Testis (tissue), 3 donors: ENCODE data around the gene WDR4. TPM values are rescaled to one million over a fixed set of nuclear protein-coding genes. Genes with fewer than 3 reads are reported as not detected.

Experiments used
- DNase-seq: peaks from one replicate; pipeline ENCODE4 v3.0.0-alpha.2; 2019
- H3K27ac ChIP-seq, 2 donors: fragments of 200-600 bp; sonication (generic); one replicate each; pipeline ENCODE4 v1.5.1; 2019
- H3K27me3 ChIP-seq: fragments of 200-600 bp; sonication (generic); one replicate; pipeline ENCODE4 v1.5.1; 2019
- H3K36me3 ChIP-seq: fragments of 200-600 bp; sonication (generic); one replicate; pipeline ENCODE4 v1.5.1; 2017; ENCODE audit warnings: low read depth; ENCODE audit errors: missing control alignments
- H3K4me1 ChIP-seq: fragments of 200-600 bp; sonication (generic); one replicate; pipeline ENCODE4 v1.5.1; 2019
- H3K4me3 ChIP-seq, 2 donors: fragments of 200-600 bp; sonication (generic); one replicate each; pipeline ENCODE4 v1.5.1; 2017 to 2019
- H3K9me3 ChIP-seq: fragments of 200-600 bp; sonication (generic); one replicate; pipeline ENCODE4 v1.5.1; 2017
- POLR2A ChIP-seq: fragments of 450-650 bp; IDR thresholded peaks from one replicate; pipeline ENCODE4 v1.6.1; 2017; ENCODE audit warnings: antibody characterized with exemption, mild to moderate bottlenecking, moderate library complexity
- WGBS, 2 donors: methylation state at CpG; one replicate each; pipeline ENCODE4 v1.1.5; 2018; 5-methylcytosine and 5-hydroxymethylcytosine counted together
- intact Hi-C: fragments of 100-400 bp; cut with DNase I; formaldehyde crosslinking; loops from one replicate; pipeline ENCODE4 v1.15.1; 2023; ENCODE audit warnings: low total_unique reads
- polyA plus RNA-seq: library from polyadenylated mRNA; stranded (reverse); fragments of 350-450 nt; fragmentation: Illumina TruSeq; extraction: RNeasy Lipid Tissue Mini Kit (QIAGEN cat#74804); gene quantifications from one replicate; pipeline ENCODE4 v1.2.3, GENCODE V29; 2014; ENCODE audit warnings: low read depth, low replicate concordance; ENCODE audit not compliant: insufficient read depth
- total RNA-seq, 2 donors: library from RNA; depleted of rRNA; stranded (reverse); fragments of >200 nt; gene quantifications; one replicate each; pipeline ENCODE4 v1.2.3, GENCODE V29; 2016
- TF ChIP-seq, protein P1 (sequence below), 3 experiments: fragments of 450-650 bp in 2 of 3; fragments of 200-600 bp in 1 of 3; sonication (generic) in 1 of 3; IDR thresholded peaks; one replicate each; pipeline ENCODE4 v1.5.1; 2016 to 2019; ENCODE audit warnings: antibody characterized with exemption in 3 of 3, mild to moderate bottlenecking in 2 of 3, moderate library complexity in 1 of 3

The WDR4 gene
- total and polyA plus RNA-seq, 3 donors from 2014 or later: 14.2 to 24.9 (median 24.8) TPM

DNA sequence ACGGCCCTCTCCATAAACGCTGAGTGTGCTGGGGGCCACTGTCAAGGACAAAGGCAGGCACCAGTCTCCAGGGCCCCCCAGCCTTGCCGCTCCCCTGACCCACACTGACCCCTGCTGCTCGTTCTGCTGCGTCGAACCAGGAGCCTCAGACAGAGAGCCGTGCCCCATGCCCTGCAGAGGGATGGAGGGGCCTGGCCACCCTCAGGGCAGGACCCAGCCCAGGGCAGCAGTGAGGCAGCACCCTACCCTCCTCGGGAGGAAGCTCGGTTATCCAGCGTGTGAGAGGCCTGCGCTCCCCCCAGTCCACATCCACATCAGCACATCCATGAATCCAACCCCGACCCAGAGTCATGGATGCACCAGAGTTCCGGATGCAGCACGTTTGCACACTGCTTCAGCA lies 15.1 kb downstream of the WDR4 start:
- H3K4me1 ChIP-seq: peaks cover 3% of the 10 kb centered on the region
- TF ChIP-seq, protein P1, sequence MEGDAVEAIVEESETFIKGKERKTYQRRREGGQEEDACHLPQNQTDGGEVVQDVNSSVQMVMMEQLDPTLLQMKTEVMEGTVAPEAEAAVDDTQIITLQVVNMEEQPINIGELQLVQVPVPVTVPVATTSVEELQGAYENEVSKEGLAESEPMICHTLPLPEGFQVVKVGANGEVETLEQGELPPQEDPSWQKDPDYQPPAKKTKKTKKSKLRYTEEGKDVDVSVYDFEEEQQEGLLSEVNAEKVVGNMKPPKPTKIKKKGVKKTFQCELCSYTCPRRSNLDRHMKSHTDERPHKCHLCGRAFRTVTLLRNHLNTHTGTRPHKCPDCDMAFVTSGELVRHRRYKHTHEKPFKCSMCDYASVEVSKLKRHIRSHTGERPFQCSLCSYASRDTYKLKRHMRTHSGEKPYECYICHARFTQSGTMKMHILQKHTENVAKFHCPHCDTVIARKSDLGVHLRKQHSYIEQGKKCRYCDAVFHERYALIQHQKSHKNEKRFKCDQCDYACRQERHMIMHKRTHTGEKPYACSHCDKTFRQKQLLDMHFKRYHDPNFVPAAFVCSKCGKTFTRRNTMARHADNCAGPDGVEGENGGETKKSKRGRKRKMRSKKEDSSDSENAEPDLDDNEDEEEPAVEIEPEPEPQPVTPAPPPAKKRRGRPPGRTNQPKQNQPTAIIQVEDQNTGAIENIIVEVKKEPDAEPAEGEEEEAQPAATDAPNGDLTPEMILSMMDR (IDR thresholded peaks at IDR 0.05): no peak
- TF ChIP-seq POLR2A: no peak
- DNase-seq: no peak
- H3K27ac ChIP-seq: peak overlapping the region in 1 of 2 donors; percentile 54
- H3K9me3 ChIP-seq: no peaks in the 10 kb centered on the region
- no peak overlapping the region for H3K4me3 ChIP-seq
- H3K36me3 ChIP-seq: no peaks in the 10 kb centered on the region
- no peaks in the 10 kb centered on the region for H3K27me3 ChIP-seq
- WGBS, 2 donors: 72% methylated on average over 14 of the region's 14 CpGs
- intact Hi-C loops: no loop called here

DNA sequence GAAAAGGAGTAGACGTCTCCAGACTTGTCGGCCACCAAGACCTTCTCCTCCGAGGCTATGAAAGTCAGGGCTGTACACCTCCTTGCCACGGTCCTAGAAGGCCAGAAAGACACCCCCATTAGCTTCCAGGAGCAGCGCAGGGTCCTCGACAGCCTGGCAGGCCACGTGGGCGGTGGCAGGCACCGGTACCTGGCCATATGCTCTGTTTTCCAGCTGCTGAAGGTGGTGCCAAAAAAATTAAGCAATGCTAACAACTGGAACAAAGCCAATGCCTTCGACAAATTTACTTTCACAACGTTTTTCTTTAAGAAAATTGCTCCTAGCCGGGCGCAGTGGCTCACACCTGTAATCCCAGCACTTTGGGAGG lies 15.9 kb downstream of the WDR4 start:
- H3K4me1 ChIP-seq: peaks cover 3% of the 10 kb centered on the region
- no peaks in the 10 kb centered on the region for H3K9me3 ChIP-seq
- intact Hi-C loops: no loop called here
- TF ChIP-seq, protein P1 (IDR thresholded peaks at IDR 0.05): no peak
- no peak for TF ChIP-seq POLR2A
- no peaks in the 10 kb centered on the region for H3K36me3 ChIP-seq
- H3K4me3 ChIP-seq: no peak overlapping the region
- DNase-seq: no peak
- no peak overlapping the region for H3K27ac ChIP-seq
- 76 to 89% methylated on average over 10 to 13 of the region's 13 CpGs for WGBS, 2 donors
- no peaks in the 10 kb centered on the region for H3K27me3 ChIP-seq

DNA sequence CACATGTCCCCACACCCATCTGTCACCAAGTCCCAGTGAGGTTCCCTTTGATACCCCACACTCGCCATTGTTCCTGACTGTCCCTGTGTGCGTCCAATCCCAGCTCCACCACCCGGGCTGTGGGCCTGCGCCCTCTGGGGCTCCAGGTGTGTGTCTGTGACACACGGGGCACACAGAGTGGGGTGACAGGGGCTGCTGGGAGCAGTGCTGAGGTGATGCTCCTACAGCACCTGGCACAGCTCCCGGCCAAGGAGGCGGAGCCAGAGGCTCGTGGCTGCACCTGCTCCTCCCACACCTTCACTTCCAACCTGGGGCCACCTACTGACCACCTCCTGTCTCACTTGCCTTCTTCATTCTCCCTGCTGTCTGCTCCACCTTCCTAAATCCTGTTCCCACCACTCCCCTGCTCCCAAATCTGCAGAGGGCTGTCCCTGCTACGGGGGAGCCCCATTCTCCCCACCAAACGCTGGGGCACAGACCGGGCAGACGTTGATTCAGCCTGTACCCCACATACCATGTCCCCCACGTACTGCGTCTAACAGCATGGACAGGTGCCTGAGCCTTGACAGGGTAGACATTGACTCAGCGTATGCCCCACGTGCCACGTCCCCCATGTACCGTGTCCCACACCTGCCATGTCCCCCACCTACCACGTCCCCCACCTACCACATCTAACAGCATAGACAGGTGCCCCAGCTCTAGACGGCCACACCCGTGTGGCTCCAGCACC lies 16.4 kb downstream of the WDR4 start:
- no peaks in the 10 kb centered on the region for H3K9me3 ChIP-seq
- no peaks in the 10 kb centered on the region for H3K36me3 ChIP-seq
- TF ChIP-seq POLR2A: no peak
- TF ChIP-seq, protein P1 (IDR thresholded peaks at IDR 0.05): no peak
- H3K27ac ChIP-seq: no peak overlapping the region
- H3K4me1 ChIP-seq: peaks cover 3% of the 10 kb centered on the region
- WGBS, 2 donors: 90% methylated on average over 21 of the region's 21 CpGs
- no peaks in the 10 kb centered on the region for H3K27me3 ChIP-seq
- DNase-seq: no peak
- intact Hi-C loops: no loop called here
- H3K4me3 ChIP-seq: no peak overlapping the region

DNA sequence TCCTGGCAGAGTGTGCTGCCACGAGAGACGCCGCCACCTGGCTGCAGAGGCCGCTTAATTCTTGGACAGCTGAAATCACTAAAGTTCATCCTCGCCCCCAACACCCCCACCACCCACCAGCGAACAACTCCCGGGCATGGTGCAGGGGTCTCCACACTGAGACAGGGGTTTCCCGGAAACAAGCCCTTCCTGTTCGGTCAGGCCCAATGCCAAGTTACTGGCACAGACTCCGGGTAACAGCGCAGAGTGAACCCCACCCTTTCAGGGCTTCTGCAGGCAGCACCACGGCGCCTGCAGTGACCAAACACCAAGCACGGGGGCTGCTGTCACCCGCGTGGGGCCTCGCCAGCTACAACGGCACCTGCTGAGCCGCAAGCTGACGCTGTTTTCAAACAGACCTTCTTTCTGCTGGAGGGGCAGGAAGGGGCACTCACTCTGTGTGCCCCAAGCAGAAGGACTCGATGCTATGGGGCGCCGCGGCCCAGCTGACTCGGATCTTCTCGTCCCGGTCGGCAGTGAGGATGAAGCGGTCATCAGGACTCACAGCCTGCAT lies 17.4 kb downstream of the WDR4 start:
- intact Hi-C loops: no loop called here
- Histone ChIP-seq H3K36me3 (no peaks in the 10 kb centered on the region), H3K9me3 (no peaks in the 10 kb centered on the region), H3K27ac (no peak overlapping the region), H3K27me3 (no peaks in the 10 kb centered on the region), H3K4me3 (no peak overlapping the region), H3K4me1 (peaks cover 3% of the 10 kb centered on the region)
- 87 to 88% methylated on average over 23 to 29 of the region's 29 CpGs for WGBS, 2 donors
- no peak for DNase-seq
- TF ChIP-seq POLR2A: no peak
- TF ChIP-seq, protein P1 (IDR thresholded peaks at IDR 0.05): no peak
